GM12878 (cell line): ENCODE results near the gene PCDHB16.
"Not testable (repeated sequence)": the region's sequence is repeated elsewhere in the genome, so short reads cannot be mapped to it uniquely, and the experiment has no call there.

Experiments used
- ATF2 ChIP-seq: IDR thresholded peaks from 2 replicates; pipeline ENCODE4 v1.6.1; 2012; ENCODE audit warnings: low read length, inconsistent platforms
- CTCF ChIP-seq, 3 experiments: IDR thresholded peaks in 2 of 3; conservative IDR thresholded peaks in 1 of 3; 2 replicates each; pipeline ENCODE4 v1.5.1; 2011; ENCODE audit warnings: low read depth in 3 of 3, low read length in 3 of 3, mild to moderate bottlenecking in 3 of 3, control low read depth in 2 of 3, moderate library complexity in 2 of 3, inconsistent platforms in 1 of 3, mixed read lengths in 1 of 3; ENCODE audit not compliant: control insufficient read depth in 2 of 3, insufficient read depth in 1 of 3; ENCODE audit errors: extremely low read depth in 1 of 3
- GABPA ChIP-seq: IDR thresholded peaks from 2 replicates; pipeline ENCODE4 v1.6.1; 2014; ENCODE audit warnings: antibody characterized with exemption, low read depth, mild to moderate bottlenecking, inconsistent platforms
- MTA2 ChIP-seq: fragments of 450-650 bp; IDR thresholded peaks from 2 replicates; pipeline ENCODE4 v1.6.1; 2016; ENCODE audit warnings: low read depth, mild to moderate bottlenecking, moderate library complexity
- POLR2A ChIP-seq: IDR thresholded peaks from 2 replicates; pipeline ENCODE4 v1.6.1; 2011; ENCODE audit warnings: low read depth, mild to moderate bottlenecking, low read length
- RFX5 ChIP-seq: IDR thresholded peaks from 2 replicates; pipeline ENCODE4 v1.6.1; 2011; ENCODE audit warnings: low read depth, low read length, improper control_type of control experiment
- TAF1 ChIP-seq: IDR thresholded peaks from 2 replicates; pipeline ENCODE4 v1.6.1; 2011; ENCODE audit warnings: mild to moderate bottlenecking, low read depth, low read length, borderline replicate concordance
- ZNF217 ChIP-seq: fragments of 450-650 bp; IDR thresholded peaks from 2 replicates; pipeline ENCODE4 v1.6.1; 2017; ENCODE audit warnings: antibody characterized with exemption, mild to moderate bottlenecking

- not testable (repeated sequence) for TF ChIP-seq CTCF (IDR thresholded peaks at IDR 0.05 in 2 of 3, conservative IDR thresholded peaks at IDR 0.05 in 1 of 3; ENCODE audit: control insufficient read depth in 2 of 3, extremely low read depth in 1 of 3, insufficient read depth in 1 of 3, low read depth in 3 of 3, low read length in 3 of 3); ATF2; ZNF217; GABPA; MTA2; TAF1; POLR2A; RFX5
Measured at GRCh38 chr5:141157901-141158300, 24.3 kb upstream of the PCDHB16 start.
